ENCODE data around the gene ZNF281.
"Not testable (repeated sequence)": the region's sequence is repeated elsewhere in the genome, so short reads cannot be mapped to it uniquely, and the experiment has no call there.

Gene ZNF281

GRCh38 chr1:200368556-200368955 is 41.3 kb downstream of the ZNF281 start:
- TF ChIP-seq POLR2A (IDR thresholded peaks at IDR 0.05; ENCODE audit: low read length) (no peak), GATA1 (IDR thresholded peaks at IDR 0.05; ENCODE audit: low read depth, low read length) (no peak)
- no peak for DNase-seq

DNA sequence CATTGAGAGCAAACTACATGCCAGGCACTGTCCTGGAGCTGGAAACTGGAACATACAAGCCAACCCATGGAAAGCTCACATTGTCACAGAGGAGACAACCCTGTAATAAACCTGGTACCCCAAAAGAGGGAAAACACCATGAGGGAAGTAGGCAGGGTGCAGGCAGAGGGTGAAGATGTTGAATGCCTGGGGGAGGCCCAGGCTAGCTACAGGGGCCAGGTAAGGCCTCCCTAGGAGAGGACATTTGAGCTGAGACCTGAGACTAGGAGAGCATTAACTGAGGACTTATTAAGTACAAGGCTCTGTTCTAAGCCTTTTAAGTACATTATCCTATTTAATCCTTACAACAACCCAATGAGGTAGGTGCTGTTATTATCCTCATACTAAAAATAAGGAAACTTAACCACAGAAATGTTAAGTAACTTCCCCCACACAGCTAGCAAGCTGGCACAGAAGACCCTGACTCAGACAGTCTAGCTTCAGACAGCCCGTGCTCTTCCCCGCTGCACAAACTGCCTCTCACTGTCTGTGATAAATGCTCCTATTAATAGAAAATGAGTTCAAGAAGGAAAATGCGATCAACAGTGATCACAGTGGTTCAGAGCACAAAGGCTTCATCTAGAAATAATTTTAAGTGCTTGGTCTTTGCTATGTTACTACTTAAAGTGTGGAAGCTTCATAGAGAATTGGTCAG is 41.8 kb downstream of the ZNF281 start:
- no peak for DNase-seq
- TF ChIP-seq GATA1 (IDR thresholded peaks at IDR 0.05; ENCODE audit: low read depth, low read length), result no peak
- TF ChIP-seq POLR2A (IDR thresholded peaks at IDR 0.05; ENCODE audit: low read length), result no peak

- TF ChIP-seq GATA1 (IDR thresholded peaks at IDR 0.05; ENCODE audit: low read depth, low read length), result no peak
- TF ChIP-seq POLR2A (IDR thresholded peaks at IDR 0.05; ENCODE audit: low read length), result no peak
Observed at GRCh38 chr1:200366577-200367253, 43.1 kb downstream of the ZNF281 start.

DNA sequence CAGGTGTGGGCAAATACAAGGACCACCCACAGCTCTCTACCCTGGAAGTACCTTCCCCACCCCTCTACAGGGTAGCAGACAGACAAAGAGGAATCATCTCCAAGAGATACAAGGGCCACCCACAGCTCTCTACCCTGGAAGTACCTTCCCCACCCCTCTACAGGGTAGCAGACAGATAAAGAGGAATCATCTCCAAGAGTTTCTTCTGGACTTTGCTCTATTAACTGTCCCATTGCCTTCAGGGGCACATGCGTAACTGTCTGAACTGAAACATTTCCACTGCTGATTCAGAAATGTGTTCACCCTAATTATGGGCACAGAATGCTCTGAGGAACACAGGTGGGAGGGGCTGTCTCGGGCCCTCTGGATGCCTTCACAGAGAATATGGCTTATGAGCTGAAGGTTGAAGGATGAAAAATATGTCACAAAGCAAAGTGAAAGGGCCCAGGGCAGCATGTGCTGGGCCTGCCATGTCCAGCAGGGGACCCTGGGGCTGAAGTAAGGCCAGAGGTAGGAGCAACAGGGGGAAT is 43.9 kb downstream of the ZNF281 start:
- TF ChIP-seq POLR2A (IDR thresholded peaks at IDR 0.05; ENCODE audit: low read length) (no peak), GATA1 (IDR thresholded peaks at IDR 0.05; ENCODE audit: low read depth, low read length) (no peak)
- DNase-seq, result no peak

More at GRCh38 chr1:200366577-200367253, 43.1 kb downstream of the ZNF281 start:
- DNase-seq, result no peak

DNA sequence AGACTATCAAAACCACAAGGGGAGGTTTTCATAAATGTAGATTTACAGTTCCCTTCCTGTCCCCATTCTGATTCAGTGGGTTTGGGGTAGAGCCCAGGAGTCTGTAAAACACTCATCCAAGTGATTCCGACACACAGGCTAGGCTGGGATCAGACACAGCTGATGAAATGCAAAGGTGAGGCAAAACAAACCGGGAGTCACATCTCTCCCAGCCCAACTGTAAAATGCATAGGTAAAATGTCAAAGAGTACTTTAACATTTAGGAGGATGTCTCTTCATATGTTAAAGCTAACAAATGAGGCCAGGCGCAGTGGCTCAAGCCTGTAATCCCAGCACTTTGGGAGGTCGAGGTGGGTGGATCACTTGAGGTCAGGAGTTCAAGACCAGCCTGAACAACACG is 45.0 kb downstream of the ZNF281 start:
- no peak for DNase-seq
- TF ChIP-seq POLR2A (IDR thresholded peaks at IDR 0.05; ENCODE audit: low read length), result no peak
- TF ChIP-seq GATA1 (IDR thresholded peaks at IDR 0.05; ENCODE audit: low read depth, low read length), result no peak

DNA sequence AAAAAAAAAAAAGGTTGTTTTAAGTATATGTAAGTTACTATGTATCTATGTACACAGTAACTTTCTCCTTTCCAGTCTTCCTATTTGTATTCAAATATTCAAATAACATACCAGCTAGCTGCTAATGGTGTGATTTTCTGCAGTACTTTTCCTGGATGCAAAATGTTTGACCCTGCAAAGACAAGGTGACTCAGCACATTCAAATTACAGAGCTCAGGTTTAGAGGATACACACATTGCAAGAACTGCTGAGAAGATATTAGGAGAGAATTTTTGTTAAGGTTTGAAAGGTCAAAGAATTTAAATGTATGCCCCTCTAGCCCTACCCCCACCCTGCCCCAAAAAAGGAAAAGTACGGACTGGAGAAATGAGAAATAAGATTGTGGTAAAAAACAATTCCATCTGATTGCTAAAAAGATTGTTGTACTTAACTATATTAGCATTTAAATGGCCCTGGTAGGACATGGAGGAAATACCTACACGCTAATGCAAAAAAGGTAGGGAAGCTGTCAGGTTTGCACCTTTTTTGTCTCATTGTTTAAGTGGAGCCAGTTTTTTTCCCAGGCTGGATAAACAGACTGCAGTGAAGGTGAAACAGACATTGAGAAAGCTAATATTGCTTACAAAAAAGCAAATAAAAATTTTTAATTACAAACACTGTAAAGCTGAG is 45.6 kb downstream of the ZNF281 start:
- TF ChIP-seq GATA1 (IDR thresholded peaks at IDR 0.05; ENCODE audit: low read depth, low read length), result no peak
- no peak for TF ChIP-seq POLR2A (IDR thresholded peaks at IDR 0.05; ENCODE audit: low read length)
- DNase-seq, result peak; percentile 2 to 9

GRCh38 chr1:200363264-200363933 is 46.4 kb downstream of the ZNF281 start:
- no peak for DNase-seq
- TF ChIP-seq GATA1 (IDR thresholded peaks at IDR 0.05; ENCODE audit: low read depth, low read length), result no peak
- TF ChIP-seq POLR2A (IDR thresholded peaks at IDR 0.05; ENCODE audit: low read length), result no peak

DNA sequence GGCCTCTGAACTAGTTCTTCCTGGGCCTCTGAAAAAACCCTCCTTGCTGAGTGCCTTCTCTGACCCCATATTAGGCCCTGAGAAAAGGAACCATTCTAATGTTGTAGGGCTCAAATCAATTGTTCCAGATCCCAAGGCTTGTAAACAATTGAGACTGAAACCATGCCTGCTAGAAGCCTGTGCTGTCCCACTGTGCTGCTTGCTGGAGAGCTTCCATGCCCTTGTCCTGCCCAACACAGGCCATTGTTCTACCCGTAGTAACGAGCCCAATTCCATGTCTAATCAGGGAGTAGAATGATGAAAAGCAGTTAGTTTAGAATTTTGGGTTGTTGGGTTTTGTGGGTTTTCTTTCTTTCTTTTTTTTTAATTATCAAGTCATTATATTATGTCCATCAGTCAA is 47.4 kb downstream of the ZNF281 start:
- TF ChIP-seq POLR2A (IDR thresholded peaks at IDR 0.05; ENCODE audit: low read length) (no peak), GATA1 (IDR thresholded peaks at IDR 0.05; ENCODE audit: low read depth, low read length) (no peak)
- no peak for DNase-seq

GRCh38 chr1:200359610-200360163 is 50.1 kb downstream of the ZNF281 start:
- TF ChIP-seq GATA1 (IDR thresholded peaks at IDR 0.05; ENCODE audit: low read depth, low read length), result no peak
- no peak for TF ChIP-seq POLR2A (IDR thresholded peaks at IDR 0.05; ENCODE audit: low read length)
- no peak for DNase-seq

- not testable (repeated sequence) for DNase-seq
Observed at GRCh38 chr1:200357925-200358324, 51.9 kb downstream of the ZNF281 start.

- TF ChIP-seq GATA1 (IDR thresholded peaks at IDR 0.05; ENCODE audit: low read depth, low read length) (no peak), POLR2A (IDR thresholded peaks at IDR 0.05; ENCODE audit: low read length) (no peak)
- no peak for DNase-seq
Observed at GRCh38 chr1:200355801-200356200, 54.0 kb downstream of the ZNF281 start.
